AG04449 (cell line): ENCODE results near the gene PLCB3.

Experiments
- CTCF ChIA-PET: fragments of 350-600 bp; formaldehyde crosslinking; extraction: SDS; loops from one replicate; lab custom pipeline; 2021; ENCODE audit warnings: antibody characterized with exemption; lab: Yijun Ruan, JAX
- POLR2A ChIA-PET: fragments of 400-600, 350-600 bp; formaldehyde crosslinking; extraction: SDS; loops from one replicate; lab custom pipeline; 2020; ENCODE audit warnings: antibody characterized with exemption, inconsistent platforms; lab: Yijun Ruan, JAX
- DNase-seq: peaks from one replicate; pipeline ENCODE4 v3.0.0-alpha.2; 2010; ENCODE audit warnings: low read depth, low spot score
- H3K4me3 ChIP-seq: 2 replicates; pipeline ENCODE4 v1.5.1; 2011; ENCODE audit warnings: low read depth, mild to moderate bottlenecking, control low read depth, low read length
- CTCF ChIP-seq: IDR thresholded peaks from one replicate; pipeline ENCODE4 v1.5.1; 2011; ENCODE audit warnings: mild to moderate bottlenecking, moderate library complexity, low read length, control low read depth, inconsistent platforms; ENCODE audit not compliant: insufficient read depth; ENCODE audit errors: missing control alignments

The PLCB3 gene

GRCh38 chr11:64295760-64296159, 44.4 kb downstream of the PLCB3 start:
- no peak for DNase-seq
- CTCF ChIA-PET = interaction anchor here (0.7 to 4.7 kb wide), 3 partner anchors 8 to 46 kb away, joined by 4 to 37 read pairs (median 5); partner anchors contain the start of gene PLCB3
- TF ChIP-seq CTCF = no peak
- H3K4me3 ChIP-seq = no peak overlapping the region
- POLR2A ChIA-PET = no interaction called here

- no peak for TF ChIP-seq CTCF
- POLR2A ChIA-PET = no interaction called here
- CTCF ChIA-PET = interaction anchor here (0.9 to 4.7 kb wide), 4 partner anchors 7 to 45 kb away, joined by 4 to 37 read pairs (median 10); partner anchors contain the start of gene PLCB3
- DNase-seq = no peak
- no peak overlapping the region for H3K4me3 ChIP-seq
These were observed 44.9 kb downstream of the PLCB3 start for GRCh38 chr11:64296236-64296635.

GRCh38 chr11:64296830-64297698, 45.7 kb downstream of the PLCB3 start:
- DNase-seq = no peak
- ChIA-PET POLR2A (no interaction called here), CTCF (interaction anchor here (0.9 to 3.2 kb wide), 4 partner anchors 8 to 93 kb away, joined by 4 to 15 read pairs (median 5); partner anchors contain the start of gene PLCB3)
- no peak for TF ChIP-seq CTCF
- no peak overlapping the region for H3K4me3 ChIP-seq

- DNase-seq = no peak
- H3K4me3 ChIP-seq = no peak overlapping the region
- TF ChIP-seq CTCF = no peak
- ChIA-PET CTCF (interaction anchor here (1.1 to 3.2 kb wide), 3 partner anchors 9 to 93 kb away, joined by 3 to 15 read pairs (median 5); no protein-coding TSS in a partner anchor), POLR2A (no interaction called here)
These were observed 46.5 kb downstream of the PLCB3 start for GRCh38 chr11:64297699-64298358.

GRCh38 chr11:64298966-64299846, 47.9 kb downstream of the PLCB3 start:
- no peak for DNase-seq
- no peak for TF ChIP-seq CTCF
- H3K4me3 ChIP-seq = peak overlapping the region; percentile 32
- ChIA-PET POLR2A (no interaction called here), CTCF (interaction anchor here (1.1 to 3.2 kb wide), 3 partner anchors 10 to 91 kb away, joined by 3 to 15 read pairs (median 4); no protein-coding TSS in a partner anchor)
